T-cell (primary cell): Measurements from ENCODE around the gene CAPN13. TPM values are rescaled to one million over a fixed set of nuclear protein-coding genes. Genes with fewer than 3 reads are reported as not detected.
A peak's percentile ranks its signal among the peaks of the same experiment; 100 is the strongest.

Experiments used
- ATAC-seq, 4 experiments: fragments of 200-7000 bp in 3 of 4; fragments of 150-1000 bp in 1 of 4; cut with Tn5 transposase; replicated peaks in 1 of 4; 1 replicate in 3 of 4; 2 replicates in 1 of 4; pipeline ENCODE4 v1.10.0; 2021; ENCODE audit warnings: moderate library complexity in 3 of 4, mild to moderate bottlenecking in 2 of 4, moderate number of reproducible peaks in 1 of 4
- CTCF ChIA-PET, 2 donors: fragments of 300-600 bp; sonication (Branson Sonifier 250); formaldehyde crosslinking; loops; one replicate each; lab custom pipeline; 2022; ENCODE audit warnings: antibody characterized with exemption in 2 of 2; lab: Charles Lee
- POLR2A ChIA-PET, 2 donors: fragments of 300-600 bp; sonication (Branson Sonifier 250); formaldehyde crosslinking; loops; one replicate each; lab custom pipeline; 2022; ENCODE audit warnings: antibody characterized with exemption in 2 of 2; lab: Charles Lee
- DNase-seq, 35 experiments: peaks; one replicate each; pipeline versions ENCODE4 v3.0.0 to v3.0.0-alpha.2; 2013 to 2023
- H3K27ac ChIP-seq: one replicate; pipeline ENCODE4 v1.5.1; 2013; ENCODE audit warnings: low read length
- H3K27me3 ChIP-seq, 2 experiments: replicated peaks in 1 of 2; 1 replicate in 1 of 2; 2 replicates in 1 of 2; pipeline versions ENCODE4 v1.6.1 to v1.7.0; 2013; ENCODE audit warnings: low read length in 1 of 2, mixed read lengths in 1 of 2; ENCODE audit not compliant: control insufficient read depth in 2 of 2, insufficient read depth in 2 of 2; ENCODE audit errors: extremely low read depth in 1 of 2
- H3K36me3 ChIP-seq, 2 donors: 1 replicate in 1 of 2; 2 replicates in 1 of 2; pipeline versions ENCODE4 v1.6.1 to v1.7.0; 2013; ENCODE audit warnings: low read length in 1 of 2; ENCODE audit not compliant: control insufficient read depth in 2 of 2, insufficient read depth in 1 of 2; ENCODE audit errors: extremely low read depth in 1 of 2
- H3K4me1 ChIP-seq, 2 experiments: 1 replicate in 1 of 2; 2 replicates in 1 of 2; pipeline versions ENCODE4 v1.6.1 to v1.7.0; 2013; ENCODE audit warnings: low read length in 2 of 2, mixed read lengths in 1 of 2; ENCODE audit not compliant: insufficient read depth in 2 of 2, control insufficient read depth in 1 of 2; ENCODE audit errors: extremely low read depth in 1 of 2
- H3K4me3 ChIP-seq, 2 donors: 1 replicate in 1 of 2; 2 replicates in 1 of 2; pipeline versions ENCODE4 v1.5.1 to v1.7.0; 2013; ENCODE audit warnings: mild to moderate bottlenecking in 2 of 2, low read length in 1 of 2, moderate library complexity in 1 of 2; ENCODE audit not compliant: control insufficient read depth in 1 of 2; ENCODE audit errors: extremely low read depth in 1 of 2
- H3K9me3 ChIP-seq: 2 replicates; pipeline ENCODE4 v1.7.0; 2013
- H3K27ac Mint-ChIP-seq, 2 donors: one replicate each; pipeline ENCODE4 v1.8.0; 2020 to 2021; ENCODE audit warnings: mild to moderate bottlenecking in 2 of 2, mixed read lengths in 2 of 2
- H3K27me3 Mint-ChIP-seq, 2 donors: one replicate each; pipeline ENCODE4 v1.8.0; 2021 to 2022; ENCODE audit warnings: mixed read lengths in 2 of 2
- H3K36me3 Mint-ChIP-seq: one replicate; pipeline ENCODE4 v1.8.0; 2021; ENCODE audit warnings: mixed read lengths
- H3K4me1 Mint-ChIP-seq, 3 donors: one replicate each; pipeline ENCODE4 v1.8.0; 2020 to 2022; ENCODE audit warnings: mixed read lengths in 3 of 3, mild to moderate bottlenecking in 1 of 3
- H3K4me3 Mint-ChIP-seq, 3 donors: one replicate each; pipeline ENCODE4 v1.8.0; 2020 to 2022; ENCODE audit warnings: mild to moderate bottlenecking in 3 of 3, mixed read lengths in 3 of 3, moderate library complexity in 3 of 3
- H3K9me3 Mint-ChIP-seq, 3 donors: one replicate each; pipeline ENCODE4 v1.8.0; 2020 to 2022; ENCODE audit warnings: mixed read lengths in 3 of 3
- WGBS: methylation state at CpG from one replicate; pipeline ENCODE4 v1.1.5; 2013; ENCODE audit warnings: missing lambda C conversion rate; ENCODE audit not compliant: insufficient coverage; 5-methylcytosine and 5-hydroxymethylcytosine counted together
- total RNA-seq, 35 experiments: library from RNA in 6 of 35; stranded (reverse) in 6 of 35; fragments of 120-200 nt in 1 of 35; gene quantifications; one replicate each; pipeline versions ENCODE4 v1.2.1 to v1.2.4 and lab custom pipeline; 2013 to 2026

CAPN13 gene
- total RNA-seq, 5 donors from 2014 or later (not counting 1 experiment from before 2014, with no cell fraction given) = 0.16 TPM; not detected in 4

DNA sequence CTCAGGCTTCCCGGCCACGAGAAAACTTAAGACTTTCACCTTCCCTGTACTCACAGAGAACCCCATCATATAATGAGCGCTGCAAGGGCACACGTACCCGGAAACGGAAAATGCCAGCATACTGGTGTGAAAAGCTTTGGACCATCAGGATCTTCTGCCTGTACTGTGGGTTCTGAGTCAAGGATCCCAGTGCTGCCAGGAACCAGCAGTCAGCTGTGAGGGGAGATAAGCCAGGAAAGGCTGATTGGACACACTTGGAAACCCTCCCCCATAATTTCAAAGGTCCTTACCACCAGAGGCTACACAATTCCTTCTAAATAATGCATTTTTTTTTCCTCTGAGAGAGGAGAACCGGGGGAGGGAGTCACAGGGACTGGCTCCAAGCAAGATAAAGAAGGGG, 31.4 kb downstream of the CAPN13 start:
- no peak overlapping the region for H3K27ac ChIP-seq
- ATAC-seq (no peak), DNase-seq (no peak)
- peaks cover 0 to 25% of the 10 kb centered on the region in 2 experiments for H3K27me3 ChIP-seq
- Mint-ChIP-seq H3K9me3 (no peaks in the 10 kb centered on the region), H3K4me3 (no peak overlapping the region), H3K36me3 (no peaks in the 10 kb centered on the region), H3K4me1 (peaks cover 0 to 5% (median 3%) of the 10 kb centered on the region in 3 donors), H3K27me3 (peaks cover 0 to 6% of the 10 kb centered on the region in 2 donors), H3K27ac (no peak overlapping the region)
- no peaks in the 10 kb centered on the region for H3K9me3 ChIP-seq
- ChIA-PET CTCF (no interaction called here), POLR2A (no interaction called here)
- no peaks in the 10 kb centered on the region for H3K4me1 ChIP-seq
- WGBS = no CpG with 5 or more reads among the region's 7 CpGs
- no peaks in the 10 kb centered on the region for H3K36me3 ChIP-seq
- H3K4me3 ChIP-seq = no peak overlapping the region

DNA sequence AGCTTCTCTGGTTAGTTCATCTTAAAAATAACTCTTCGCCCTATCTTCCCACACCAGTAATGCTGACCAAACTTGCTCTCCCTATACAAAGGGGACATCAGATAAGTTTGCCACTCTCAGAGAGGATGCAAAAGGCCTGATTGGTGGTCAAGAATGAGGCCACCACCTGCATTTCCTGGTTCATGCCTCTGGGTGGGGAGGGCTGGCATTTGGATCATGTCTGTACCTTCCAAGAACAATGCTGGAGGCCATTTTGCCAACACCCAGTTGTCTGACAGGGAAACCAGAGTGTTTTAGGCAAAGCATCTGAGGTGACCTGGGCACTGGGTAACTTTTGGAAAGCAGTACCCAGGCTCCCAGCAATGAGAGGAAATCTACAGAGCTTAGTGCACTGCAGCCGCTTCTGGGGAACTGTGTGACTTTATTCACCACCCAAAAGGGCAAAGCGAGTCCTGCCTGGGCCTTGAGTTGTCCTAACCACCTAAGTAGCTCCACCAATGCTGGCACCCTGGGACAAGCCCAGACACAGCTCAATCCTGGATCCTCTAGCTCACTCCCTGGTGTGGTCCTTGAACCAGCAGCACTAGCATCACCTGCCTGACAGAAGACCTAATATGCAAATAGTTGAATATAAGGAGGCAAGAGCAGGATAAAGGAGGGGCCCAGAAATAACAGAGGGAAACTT, 35.1 kb downstream of the CAPN13 start:
- H3K9me3 ChIP-seq = no peaks in the 10 kb centered on the region
- Mint-ChIP-seq H3K4me1 (peaks cover 0 to 5% (median 3%) of the 10 kb centered on the region in 3 donors), H3K27ac (no peak overlapping the region), H3K36me3 (no peaks in the 10 kb centered on the region), H3K9me3 (no peaks in the 10 kb centered on the region), H3K27me3 (peaks cover 4 to 9% of the 10 kb centered on the region in 2 donors), H3K4me3 (no peak overlapping the region)
- ATAC-seq = no peak
- ChIA-PET CTCF (no interaction called here), POLR2A (no interaction called here)
- DNase-seq = no peak
- no peak overlapping the region for H3K4me3 ChIP-seq
- WGBS = 75% methylated on average over 2 of the region's 3 CpGs
- no peaks in the 10 kb centered on the region for H3K36me3 ChIP-seq
- H3K27ac ChIP-seq = no peak overlapping the region
- peaks cover 0 to 30% of the 10 kb centered on the region in 2 experiments for H3K27me3 ChIP-seq
- H3K4me1 ChIP-seq = no peaks in the 10 kb centered on the region

DNA sequence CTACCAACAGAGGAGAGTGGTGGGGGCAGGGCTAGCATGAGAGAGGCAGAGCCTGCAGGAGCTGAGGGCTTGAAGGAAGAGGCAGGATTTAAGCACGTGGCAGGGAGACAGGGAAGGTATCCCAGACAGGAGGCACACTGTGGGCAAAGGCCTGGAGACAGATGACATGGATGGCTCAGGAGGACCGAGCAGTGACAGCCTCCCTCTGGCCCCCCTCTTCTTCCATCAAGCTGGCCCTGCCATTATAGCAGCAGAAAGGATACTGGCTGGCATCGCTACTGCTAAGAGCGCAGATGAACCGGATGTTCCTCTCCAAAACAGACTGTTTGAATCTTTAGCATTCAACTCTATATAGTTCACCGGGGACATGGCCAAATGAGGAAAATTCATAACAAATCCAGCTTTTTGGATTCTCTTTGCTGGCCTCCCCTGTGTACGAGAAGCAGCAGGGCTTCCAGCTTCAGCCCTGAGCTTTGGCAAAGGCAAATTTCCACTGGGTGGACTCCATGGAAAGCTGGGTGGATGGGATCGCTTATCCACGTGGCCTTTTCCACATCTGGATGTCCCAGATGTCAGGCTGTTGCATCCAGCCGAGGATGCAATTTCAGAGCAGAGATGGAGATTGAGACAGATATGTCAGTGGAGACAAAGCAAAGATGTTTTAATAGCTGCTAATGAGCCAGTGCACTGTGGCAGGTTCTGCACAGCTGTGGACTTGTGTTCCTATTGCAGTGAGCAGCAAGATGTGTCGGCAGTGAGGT, 36.2 kb downstream of the CAPN13 start:
- no peak overlapping the region for H3K27ac Mint-ChIP-seq
- H3K9me3 Mint-ChIP-seq = no peaks in the 10 kb centered on the region
- WGBS = 87% methylated on average over 7 of the region's 11 CpGs

DNA sequence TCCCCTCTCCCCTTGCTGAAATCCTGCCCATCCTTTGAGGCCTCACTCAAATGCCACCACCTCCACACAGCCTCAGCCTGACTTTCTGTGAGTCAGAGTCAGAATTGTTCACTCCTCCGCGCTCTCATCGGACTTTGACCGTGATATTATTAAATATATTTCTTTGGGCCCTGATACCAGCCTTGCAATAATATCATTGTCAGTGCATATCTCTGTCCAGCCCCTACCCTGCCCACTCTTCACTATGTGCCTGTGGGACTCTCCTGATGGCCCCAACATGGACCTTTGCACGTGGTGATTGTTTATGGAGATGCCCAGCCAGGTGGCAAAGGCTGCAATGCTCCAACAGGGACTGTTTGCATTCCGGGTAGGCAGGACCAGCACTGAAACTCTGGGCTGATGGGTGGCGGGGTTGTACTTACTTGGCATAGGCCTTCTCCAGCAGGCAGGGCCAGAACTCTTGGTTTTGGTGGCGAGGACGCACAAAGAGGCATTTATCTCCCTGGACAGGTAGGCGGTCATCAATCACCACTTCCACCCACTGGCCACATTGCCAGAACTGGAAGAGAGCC, 37.3 kb downstream of the CAPN13 start:
- Mint-ChIP-seq H3K4me3 (no peak overlapping the region), H3K4me1 (peaks cover 0 to 4% (median 0%) of the 10 kb centered on the region in 3 donors), H3K36me3 (no peaks in the 10 kb centered on the region), H3K27me3 (peaks cover 4 to 17% of the 10 kb centered on the region in 2 donors), H3K27ac (no peak overlapping the region), H3K9me3 (no peaks in the 10 kb centered on the region)
- Histone ChIP-seq H3K36me3 (no peaks in the 10 kb centered on the region), H3K27ac (no peak overlapping the region), H3K9me3 (no peaks in the 10 kb centered on the region), H3K4me1 (peaks cover 0 to 2% of the 10 kb centered on the region in 2 experiments), H3K27me3 (peaks cover 0 to 24% of the 10 kb centered on the region in 2 experiments), H3K4me3 (no peak overlapping the region)
- ChIA-PET CTCF (no interaction called here), POLR2A (no interaction called here)
- 69% methylated on average over 8 of the region's 10 CpGs for WGBS
- DNase-seq (no peak), ATAC-seq (no peak)

More for the DNA sequence above, 36.2 kb downstream of the CAPN13 start:
- DNase-seq = no peak
- Mint-ChIP-seq H3K4me3 (no peak overlapping the region), H3K36me3 (no peaks in the 10 kb centered on the region), H3K27me3 (peaks cover 4 to 17% of the 10 kb centered on the region in 2 donors), H3K4me1 (peaks cover 0 to 9% (median 3%) of the 10 kb centered on the region in 3 donors)
- CTCF ChIA-PET = no interaction called here
- no peaks in the 10 kb centered on the region for H3K36me3 ChIP-seq
- ATAC-seq = no peak
- H3K27me3 ChIP-seq = peaks cover 0 to 21% of the 10 kb centered on the region in 2 experiments
- H3K4me1 ChIP-seq = no peaks in the 10 kb centered on the region
- POLR2A ChIA-PET = no interaction called here
- H3K4me3 ChIP-seq = no peak overlapping the region
- no peaks in the 10 kb centered on the region for H3K9me3 ChIP-seq
- H3K27ac ChIP-seq = no peak overlapping the region

DNA sequence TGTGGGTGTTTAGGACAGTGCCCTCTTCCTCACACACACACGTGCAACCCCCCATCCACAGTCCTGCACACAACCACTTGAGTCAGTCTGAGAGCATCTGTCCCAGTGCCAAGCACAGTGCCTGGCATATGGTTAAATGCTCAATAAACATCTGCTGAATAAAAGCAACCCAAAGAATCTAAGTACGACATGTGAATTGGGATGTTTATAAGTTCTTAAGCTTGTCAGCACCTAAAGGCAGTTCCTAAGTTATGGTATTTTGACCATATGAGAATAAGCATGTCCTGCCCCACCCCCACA, 37.8 kb downstream of the CAPN13 start:
- H3K9me3 ChIP-seq = no peaks in the 10 kb centered on the region
- POLR2A ChIA-PET = no interaction called here
- no CpG with 5 or more reads among the region's 2 CpGs for WGBS
- H3K27me3 ChIP-seq = peaks cover 0 to 25% of the 10 kb centered on the region in 2 experiments
- Mint-ChIP-seq H3K27me3 (peaks cover 10 to 17% of the 10 kb centered on the region in 2 donors), H3K4me3 (no peak overlapping the region), H3K27ac (no peak overlapping the region), H3K4me1 (peaks cover 0 to 4% (median 0%) of the 10 kb centered on the region in 3 donors), H3K36me3 (no peaks in the 10 kb centered on the region), H3K9me3 (no peaks in the 10 kb centered on the region)
- ATAC-seq = no peak
- no peak overlapping the region for H3K27ac ChIP-seq
- no peak overlapping the region for H3K4me3 ChIP-seq
- H3K36me3 ChIP-seq = no peaks in the 10 kb centered on the region
- CTCF ChIA-PET = no interaction called here
- no peak for DNase-seq
- H3K4me1 ChIP-seq = peaks cover 0 to 2% of the 10 kb centered on the region in 2 experiments

DNA sequence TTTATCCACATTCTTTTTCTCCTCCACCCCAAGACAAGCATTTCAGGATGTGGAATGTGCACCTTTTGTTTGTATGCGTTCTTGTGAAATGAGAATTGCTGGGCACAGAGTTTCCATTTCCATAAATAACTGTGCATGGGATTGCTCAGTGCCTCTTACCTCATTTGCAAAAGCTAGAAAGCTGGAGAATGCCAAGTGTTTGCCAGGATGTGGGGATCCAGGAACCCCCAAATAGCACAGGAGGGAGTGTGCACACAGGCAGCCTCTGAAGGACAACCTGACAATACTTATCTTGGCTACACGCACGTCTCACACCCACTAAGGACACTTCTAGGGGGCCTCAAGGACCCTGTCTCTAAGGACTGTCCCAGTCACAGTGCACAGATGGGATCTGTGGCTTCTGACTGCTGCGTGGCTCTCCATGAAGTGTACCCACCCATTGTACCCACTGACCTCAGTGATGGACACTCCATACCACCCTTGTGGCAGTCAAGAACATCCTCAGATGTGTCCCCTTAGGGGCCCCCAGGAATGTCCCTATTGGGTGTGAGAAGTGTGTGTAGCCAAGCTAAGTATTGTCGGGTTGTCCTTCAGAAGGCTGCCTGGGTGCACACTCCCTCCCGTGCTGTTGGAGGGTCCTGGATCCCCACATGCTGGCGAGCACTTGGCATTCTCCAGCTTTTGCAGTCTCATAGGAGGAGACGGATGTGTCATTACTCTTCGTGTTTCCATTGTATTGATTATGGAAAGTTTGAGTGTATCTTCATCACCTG, 38.4 kb downstream of the CAPN13 start:
- ChIA-PET POLR2A (no interaction called here), CTCF (no interaction called here)

More for the DNA sequence above, 38.4 kb downstream of the CAPN13 start:
- H3K27ac Mint-ChIP-seq = no peak overlapping the region
- peaks cover 11 to 18% of the 10 kb centered on the region in 2 donors for H3K27me3 Mint-ChIP-seq
- ATAC-seq = no peak
- no peaks in the 10 kb centered on the region for H3K36me3 Mint-ChIP-seq
- Histone ChIP-seq H3K36me3 (no peaks in the 10 kb centered on the region), H3K4me3 (no peak overlapping the region), H3K27me3 (peaks cover 0 to 30% of the 10 kb centered on the region in 2 experiments), H3K9me3 (no peaks in the 10 kb centered on the region), H3K27ac (no peak overlapping the region), H3K4me1 (peaks cover 0 to 2% of the 10 kb centered on the region in 2 experiments)
- no peaks in the 10 kb centered on the region for H3K9me3 Mint-ChIP-seq
- 69% methylated on average over 6 of the region's 9 CpGs for WGBS
- peaks cover 0 to 4% (median 0%) of the 10 kb centered on the region in 3 donors for H3K4me1 Mint-ChIP-seq
- peak in 1 of 35 experiments; percentile 12 for DNase-seq
- H3K4me3 Mint-ChIP-seq = no peak overlapping the region
